MM.1S (cell line): ENCODE data around the gene TAC1.
"Not testable (repeated sequence)": the region's sequence is repeated elsewhere in the genome, so short reads cannot be mapped to it uniquely, and the experiment has no call there.

Experiments
- CTCF ChIP-seq: fragments of 300-600 bp; sonication (generic); IDR thresholded peaks from 2 replicates; pipeline ENCODE4 v1.5.1; 2016; ENCODE audit warnings: antibody characterized with exemption, low read length, mixed read lengths
- EZH2 ChIP-seq: fragments of 300-600 bp; sonication (generic); optimal IDR thresholded peaks from 2 replicates; pipeline ENCODE3; 2017; ENCODE audit warnings: low read depth, mild to moderate bottlenecking, antibody characterized with exemption, low read length, mixed read lengths
- EZH2phosphoT487 ChIP-seq: fragments of 300-600 bp; sonication (generic); IDR thresholded peaks from 2 replicates; pipeline ENCODE4 v1.6.1; 2018; ENCODE audit warnings: antibody characterized with exemption, low read length

DNA sequence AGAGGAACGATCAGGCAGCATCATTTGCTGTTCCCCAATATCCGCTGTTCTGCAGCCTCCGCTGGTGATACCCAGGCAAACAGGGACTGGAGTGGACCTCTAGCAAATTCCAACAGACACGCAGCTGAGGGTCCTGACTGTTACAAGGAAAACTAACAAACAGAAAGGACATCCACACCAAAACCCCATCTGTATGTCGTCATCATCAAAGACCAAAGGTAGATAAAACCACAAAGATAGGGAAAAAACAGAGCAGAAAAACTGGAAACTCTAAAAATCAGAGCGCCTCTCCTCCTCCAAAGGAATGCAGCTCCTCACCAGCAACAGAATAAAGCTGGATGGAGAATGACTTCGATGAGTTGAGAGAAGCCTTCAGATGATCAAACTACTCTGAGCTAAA, 54.5 kb downstream of the TAC1 start:
- not testable (repeated sequence) for TF ChIP-seq CTCF, EZH2phosphoT487, EZH2
